ENCODE measurements around the gene CT45A10. TPM values are rescaled to one million over a fixed set of nuclear protein-coding genes. Genes with fewer than 3 reads are reported as not detected.
"Not testable (repeated sequence)": the region's sequence is repeated elsewhere in the genome, so short reads cannot be mapped to it uniquely, and the experiment has no call there.

CT45A10 gene
- total and polyA plus RNA-seq, 10 of the 15 experiments (the other 5 are each of a cell fraction or from before 2014, with no cell fraction given), result not detected

- DNase-seq (ENCODE audit: low read depth, low spot score); ATAC-seq; FAIRE-seq; H3K27me3 ChIP-seq (replicated peaks in 1 of 2; ENCODE audit: control insufficient read depth in 2 of 2, insufficient read depth in 2 of 2, low read length in 1 of 2); H3K79me2 ChIP-seq (ENCODE audit: control insufficient read depth, insufficient read depth, low read length); H4K20me1 ChIP-seq (ENCODE audit: control insufficient read depth, insufficient read depth); in situ Hi-C loops (cut with MboI); SMC1A ChIA-PET (ENCODE audit: uncharacterized antibody, unreplicated experiment); POLR2A ChIA-PET; H2AFZ ChIP-seq (ENCODE audit: control insufficient read depth, low read depth, low read length); H3K27ac ChIP-seq (ENCODE audit: control insufficient read depth, insufficient read depth); intact Hi-C loops (cut with micrococcal nuclease; ENCODE audit: unreplicated experiment); H3K9me3 ChIP-seq (replicated peaks; ENCODE audit: control insufficient read depth, insufficient read depth, low read length); CTCF ChIA-PET; BruUV-seq (replicated peaks); H3K4me2 ChIP-seq (ENCODE audit: control insufficient read depth, insufficient read depth); H3K4me1 ChIP-seq (ENCODE audit: control insufficient read depth, insufficient read depth, low read length); H3K9ac ChIP-seq (ENCODE audit: control insufficient read depth, insufficient read depth, low read length); H3K4me3 ChIP-seq; H3K36me3 ChIP-seq (ENCODE audit: control insufficient read depth in 2 of 2, insufficient read depth in 2 of 2, low read length in 1 of 2); RAD21 ChIA-PET (ENCODE audit: unreplicated experiment): not testable (repeated sequence)
- 0% methylated on average over 4 of the region's 5 CpGs for WGBS (ENCODE audit: insufficient coverage, insufficient replicate concordance, low lambda C conversion rate, missing lambda C conversion rate)
Measured at GRCh38 chrX:135882741-135883140, 10.5 kb downstream of the CT45A10 start.

DNA sequence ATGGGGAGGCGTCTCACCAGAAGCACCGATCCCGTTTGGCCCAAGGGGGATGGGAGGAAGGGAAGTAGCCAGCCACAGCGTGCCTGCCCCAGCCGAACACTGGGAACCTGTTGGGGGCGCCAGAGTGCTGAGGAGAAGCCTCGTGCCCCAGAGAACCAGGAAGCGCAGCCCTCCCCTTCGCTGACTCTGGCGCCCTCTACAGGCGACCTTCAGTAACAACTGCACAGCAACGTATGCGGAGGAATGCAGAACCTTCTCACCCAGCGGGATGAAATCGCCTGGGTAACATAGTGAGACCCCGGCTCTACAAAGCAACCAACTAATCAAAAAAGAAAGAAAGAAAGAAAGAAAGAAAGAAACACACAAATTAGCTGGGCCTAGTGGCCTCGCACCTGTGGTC lies 21.5 kb downstream of the CT45A10 start, which contains the start of gene CT45A9:
Gene CT45A9 (minus strand): TSS at position 101 of the 400 bp plus-strand sequence. CDS start 3,751 bp downstream, outside the sequence.
- RAD21 ChIA-PET (ENCODE audit: unreplicated experiment), result not testable (repeated sequence)

GRCh38 chrX:135854438-135854837 lies 38.8 kb downstream of the CT45A10 start, which contains the start of gene CT45A8:
TSS of gene CT45A8 (minus strand) at chrX:135854538. CDS start at chrX:135850783, 3,755 bp downstream.
- H3K79me2 ChIP-seq (ENCODE audit: control insufficient read depth, insufficient read depth, low read length); in situ Hi-C loops (cut with MboI); H3K9ac ChIP-seq (ENCODE audit: control insufficient read depth, insufficient read depth, low read length); DNase-seq (ENCODE audit: low read depth, low spot score); H3K9me3 ChIP-seq (replicated peaks; ENCODE audit: control insufficient read depth, insufficient read depth, low read length); RAD21 ChIA-PET (ENCODE audit: unreplicated experiment); CTCF ChIA-PET; H3K27me3 ChIP-seq (replicated peaks in 1 of 2; ENCODE audit: control insufficient read depth in 2 of 2, insufficient read depth in 2 of 2, low read length in 1 of 2); H2AFZ ChIP-seq (ENCODE audit: control insufficient read depth, low read depth, low read length); H3K4me2 ChIP-seq (ENCODE audit: control insufficient read depth, insufficient read depth); H3K4me3 ChIP-seq; H3K27ac ChIP-seq (ENCODE audit: control insufficient read depth, insufficient read depth); H4K20me1 ChIP-seq (ENCODE audit: control insufficient read depth, insufficient read depth); POLR2A ChIA-PET; SMC1A ChIA-PET (ENCODE audit: uncharacterized antibody, unreplicated experiment); intact Hi-C loops (cut with micrococcal nuclease; ENCODE audit: unreplicated experiment); H3K4me1 ChIP-seq (ENCODE audit: control insufficient read depth, insufficient read depth, low read length); H3K36me3 ChIP-seq (ENCODE audit: control insufficient read depth in 2 of 2, insufficient read depth in 2 of 2, low read length in 1 of 2); FAIRE-seq; BruUV-seq (replicated peaks); ATAC-seq: not testable (repeated sequence)
- no CpG with 5 or more reads among the region's 17 CpGs for WGBS (ENCODE audit: insufficient coverage, insufficient replicate concordance, low lambda C conversion rate, missing lambda C conversion rate)

More for the DNA sequence above, 21.5 kb downstream of the CT45A10 start, which contains the start of gene CT45A9:
- ATAC-seq; POLR2A ChIA-PET; H3K4me2 ChIP-seq (ENCODE audit: control insufficient read depth, insufficient read depth); in situ Hi-C loops (cut with MboI); CTCF ChIA-PET; H3K36me3 ChIP-seq (ENCODE audit: control insufficient read depth in 2 of 2, insufficient read depth in 2 of 2, low read length in 1 of 2); H2AFZ ChIP-seq (ENCODE audit: control insufficient read depth, low read depth, low read length); H3K79me2 ChIP-seq (ENCODE audit: control insufficient read depth, insufficient read depth, low read length); FAIRE-seq; H3K9ac ChIP-seq (ENCODE audit: control insufficient read depth, insufficient read depth, low read length); DNase-seq (ENCODE audit: low read depth, low spot score); H3K4me1 ChIP-seq (ENCODE audit: control insufficient read depth, insufficient read depth, low read length); H4K20me1 ChIP-seq (ENCODE audit: control insufficient read depth, insufficient read depth); H3K4me3 ChIP-seq; H3K27me3 ChIP-seq (replicated peaks in 1 of 2; ENCODE audit: control insufficient read depth in 2 of 2, insufficient read depth in 2 of 2, low read length in 1 of 2); H3K27ac ChIP-seq (ENCODE audit: control insufficient read depth, insufficient read depth); BruUV-seq (replicated peaks); H3K9me3 ChIP-seq (replicated peaks; ENCODE audit: control insufficient read depth, insufficient read depth, low read length); SMC1A ChIA-PET (ENCODE audit: uncharacterized antibody, unreplicated experiment); intact Hi-C loops (cut with micrococcal nuclease; ENCODE audit: unreplicated experiment): not testable (repeated sequence)
- WGBS (ENCODE audit: insufficient coverage, insufficient replicate concordance, low lambda C conversion rate, missing lambda C conversion rate), result no CpG with 5 or more reads among the region's 17 CpGs

GRCh38 chrX:135837180-135837579 lies 56.1 kb downstream of the CT45A10 start, which contains the start of gene CT45A7:
TSS of gene CT45A7 (minus strand) at chrX:135837280. CDS start at chrX:135833533, 3,747 bp downstream.
- H2AFZ ChIP-seq (ENCODE audit: control insufficient read depth, low read depth, low read length); H3K4me1 ChIP-seq (ENCODE audit: control insufficient read depth, insufficient read depth, low read length); DNase-seq (ENCODE audit: low read depth, low spot score); POLR2A ChIA-PET; H3K4me2 ChIP-seq (ENCODE audit: control insufficient read depth, insufficient read depth); BruUV-seq (replicated peaks); H3K9me3 ChIP-seq (replicated peaks; ENCODE audit: control insufficient read depth, insufficient read depth, low read length); H3K27ac ChIP-seq (ENCODE audit: control insufficient read depth, insufficient read depth); H3K36me3 ChIP-seq (ENCODE audit: control insufficient read depth in 2 of 2, insufficient read depth in 2 of 2, low read length in 1 of 2); intact Hi-C loops (cut with micrococcal nuclease; ENCODE audit: unreplicated experiment); CTCF ChIA-PET; H4K20me1 ChIP-seq (ENCODE audit: control insufficient read depth, insufficient read depth); ATAC-seq; H3K9ac ChIP-seq (ENCODE audit: control insufficient read depth, insufficient read depth, low read length); H3K27me3 ChIP-seq (replicated peaks in 1 of 2; ENCODE audit: control insufficient read depth in 2 of 2, insufficient read depth in 2 of 2, low read length in 1 of 2); H3K4me3 ChIP-seq; H3K79me2 ChIP-seq (ENCODE audit: control insufficient read depth, insufficient read depth, low read length); in situ Hi-C loops (cut with MboI); FAIRE-seq; RAD21 ChIA-PET (ENCODE audit: unreplicated experiment); SMC1A ChIA-PET (ENCODE audit: uncharacterized antibody, unreplicated experiment): not testable (repeated sequence)
- WGBS (ENCODE audit: insufficient coverage, insufficient replicate concordance, low lambda C conversion rate, missing lambda C conversion rate), result no CpG with 5 or more reads among the region's 17 CpGs
